HG02885 (cell line): ENCODE data around the gene UGT2B11.
"Not testable (repeated sequence)": the region's sequence is repeated elsewhere in the genome, so short reads cannot be mapped to it uniquely, and the experiment has no call there.

ENCODE experiments used
- ATAC-seq: cut with Tn5 transposase; IDR thresholded peaks from one replicate; pipeline ENCODE4 v1.9.1; 2021; ENCODE audit warnings: mild to moderate bottlenecking; ENCODE audit not compliant: unreplicated experiment, poor library complexity

The UGT2B11 gene

GRCh38 chr4:69170233-69171134 lies 44.1 kb downstream of the UGT2B11 start:
- peak; percentile 87 for ATAC-seq

- ATAC-seq, result not testable (repeated sequence)
Measured at GRCh38 chr4:69169171-69169570, 45.4 kb downstream of the UGT2B11 start.

GRCh38 chr4:69167300-69167699 lies 47.2 kb downstream of the UGT2B11 start:
- no peak for ATAC-seq

- ATAC-seq, result not testable (repeated sequence)
Measured at GRCh38 chr4:69166376-69166775, 48.2 kb downstream of the UGT2B11 start.

- not testable (repeated sequence) for ATAC-seq
Measured at GRCh38 chr4:69165707-69166106, 48.8 kb downstream of the UGT2B11 start.

GRCh38 chr4:69156913-69157312 lies 57.6 kb downstream of the UGT2B11 start:
- peak; percentile 65 for ATAC-seq

GRCh38 chr4:69154021-69154420 lies 60.5 kb downstream of the UGT2B11 start:
- ATAC-seq, result no peak
